DND-41 (cell line): ENCODE measurements around the gene BCL7C.

Experiments used
- ATAC-seq: fragments of 200-7000 bp; cut with Tn5 transposase; 3 replicates; pipeline ENCODE4 v1.9.1; 2021; ENCODE audit warnings: low read depth; ENCODE audit not compliant: insufficient read depth
- DNase-seq: peaks from one replicate; pipeline ENCODE4 v3.0.0-alpha.2; 2020
- H2AFZ ChIP-seq: 2 replicates; pipeline ENCODE4 v1.6.0; 2012; ENCODE audit warnings: low read depth, low read length
- H3K27ac ChIP-seq: 2 replicates; pipeline ENCODE4 v1.5.1; 2012; ENCODE audit warnings: low read length, inconsistent platforms
- H3K27me3 ChIP-seq: fragments of 200-600 bp; sonication (generic); 2 replicates; pipeline ENCODE4 v1.6.0; 2012; ENCODE audit warnings: low read length, mild to moderate bottlenecking, inconsistent platforms; ENCODE audit not compliant: insufficient read depth, poor library complexity
- H3K36me3 ChIP-seq: 2 replicates; pipeline ENCODE4 v1.5.1; 2012; ENCODE audit warnings: low read length, inconsistent platforms; ENCODE audit not compliant: insufficient read depth
- H3K4me1 ChIP-seq: 2 replicates; pipeline ENCODE4 v1.5.1; 2012; ENCODE audit warnings: mild to moderate bottlenecking, low read length; ENCODE audit not compliant: insufficient read depth
- H3K4me2 ChIP-seq: 2 replicates; pipeline ENCODE4 v1.6.0; 2012; ENCODE audit warnings: mild to moderate bottlenecking, moderate library complexity, low read length, inconsistent platforms; ENCODE audit not compliant: insufficient read depth
- H3K4me3 ChIP-seq, 2 experiments: fragments of 200-600 bp in 1 of 2; shearing (Covaris generic) in 1 of 2; 2 replicates each; pipeline ENCODE4 v1.5.1; 2012 to 2016; ENCODE audit warnings: inconsistent platforms in 2 of 2, low read length in 2 of 2, mild to moderate bottlenecking in 2 of 2, low read depth in 1 of 2, moderate library complexity in 1 of 2
- H3K79me2 ChIP-seq: 2 replicates; pipeline ENCODE4 v1.6.0; 2012; ENCODE audit warnings: low read length, inconsistent platforms; ENCODE audit not compliant: insufficient read depth
- H3K9ac ChIP-seq: 2 replicates; pipeline ENCODE4 v1.6.0; 2012; ENCODE audit warnings: low read depth, mild to moderate bottlenecking, inconsistent platforms, low read length, moderate library complexity
- H3K9me3 ChIP-seq: 2 replicates; pipeline ENCODE4 v1.5.1; 2012; ENCODE audit warnings: low read length, moderate library complexity, mild to moderate bottlenecking, inconsistent platforms; ENCODE audit not compliant: insufficient read depth, severe bottlenecking
- H4K20me1 ChIP-seq: 2 replicates; pipeline ENCODE4 v1.6.0; 2012; ENCODE audit warnings: low read length; ENCODE audit not compliant: insufficient read depth
- EZH2 ChIP-seq: IDR thresholded peaks from 3 replicates; pipeline ENCODE4 v1.6.1; 2012; ENCODE audit warnings: borderline replicate concordance, low read depth, mild to moderate bottlenecking, moderate library complexity, low read length, inconsistent platforms; ENCODE audit not compliant: severe bottlenecking
- TF ChIP-seq, protein P1 (sequence below): IDR thresholded peaks from 2 replicates; pipeline ENCODE4 v1.5.1; 2012; ENCODE audit warnings: borderline replicate concordance, low read length, moderate library complexity, mild to moderate bottlenecking; ENCODE audit not compliant: poor library complexity, severe bottlenecking; ENCODE audit errors: extremely low read depth

BCL7C gene

DNA sequence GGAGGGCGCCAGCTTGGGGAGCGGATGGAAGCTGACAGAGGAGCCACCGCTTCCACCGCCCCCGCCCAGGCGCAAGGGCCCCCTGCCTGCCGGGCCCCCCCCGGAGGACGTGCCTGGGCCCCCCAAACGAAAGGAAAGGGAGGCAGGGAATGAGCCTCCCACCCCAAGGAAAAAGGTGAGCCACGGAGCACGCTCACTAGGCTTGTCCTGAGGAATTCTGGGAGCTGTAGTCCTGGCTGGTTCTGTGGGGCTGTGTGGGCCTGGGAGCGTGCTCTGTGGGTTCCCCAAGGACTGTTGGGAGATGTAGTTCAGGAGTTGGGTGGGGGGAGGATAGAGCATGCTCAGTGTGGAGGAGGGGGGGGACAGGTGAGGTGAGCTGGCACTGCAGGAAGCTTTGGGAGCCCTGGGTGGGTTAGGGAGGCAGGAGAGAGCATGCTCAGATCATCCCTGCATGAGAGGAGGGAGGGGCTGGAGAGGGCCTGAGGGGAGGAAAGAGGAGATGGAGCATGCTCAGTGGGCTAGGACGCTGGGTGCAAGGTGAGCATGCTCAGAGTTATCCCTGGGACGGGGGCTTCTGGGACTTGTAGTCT is 34.0 kb upstream of the BCL7C start:
- Histone ChIP-seq H3K36me3 (peaks cover 71% of the 10 kb centered on the region), H3K9ac (no peak overlapping the region), H3K79me2 (peaks cover 31% of the 10 kb centered on the region), H4K20me1 (peaks cover 18% of the 10 kb centered on the region), H3K4me1 (peaks cover 35% of the 10 kb centered on the region), H3K4me3 (no peak overlapping the region), H3K9me3 (no peaks in the 10 kb centered on the region), H2AFZ (no peak overlapping the region), H3K27ac (no peak overlapping the region), H3K27me3 (no peaks in the 10 kb centered on the region), H3K4me2 (peak overlapping the region; percentile 15; the same call in 1 of the 2 replicates)
- TF ChIP-seq, protein P1, sequence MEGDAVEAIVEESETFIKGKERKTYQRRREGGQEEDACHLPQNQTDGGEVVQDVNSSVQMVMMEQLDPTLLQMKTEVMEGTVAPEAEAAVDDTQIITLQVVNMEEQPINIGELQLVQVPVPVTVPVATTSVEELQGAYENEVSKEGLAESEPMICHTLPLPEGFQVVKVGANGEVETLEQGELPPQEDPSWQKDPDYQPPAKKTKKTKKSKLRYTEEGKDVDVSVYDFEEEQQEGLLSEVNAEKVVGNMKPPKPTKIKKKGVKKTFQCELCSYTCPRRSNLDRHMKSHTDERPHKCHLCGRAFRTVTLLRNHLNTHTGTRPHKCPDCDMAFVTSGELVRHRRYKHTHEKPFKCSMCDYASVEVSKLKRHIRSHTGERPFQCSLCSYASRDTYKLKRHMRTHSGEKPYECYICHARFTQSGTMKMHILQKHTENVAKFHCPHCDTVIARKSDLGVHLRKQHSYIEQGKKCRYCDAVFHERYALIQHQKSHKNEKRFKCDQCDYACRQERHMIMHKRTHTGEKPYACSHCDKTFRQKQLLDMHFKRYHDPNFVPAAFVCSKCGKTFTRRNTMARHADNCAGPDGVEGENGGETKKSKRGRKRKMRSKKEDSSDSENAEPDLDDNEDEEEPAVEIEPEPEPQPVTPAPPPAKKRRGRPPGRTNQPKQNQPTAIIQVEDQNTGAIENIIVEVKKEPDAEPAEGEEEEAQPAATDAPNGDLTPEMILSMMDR = no peak
- no peak for TF ChIP-seq EZH2
- DNase-seq (peak; percentile 63), ATAC-seq (peak; percentile 27)

DNA sequence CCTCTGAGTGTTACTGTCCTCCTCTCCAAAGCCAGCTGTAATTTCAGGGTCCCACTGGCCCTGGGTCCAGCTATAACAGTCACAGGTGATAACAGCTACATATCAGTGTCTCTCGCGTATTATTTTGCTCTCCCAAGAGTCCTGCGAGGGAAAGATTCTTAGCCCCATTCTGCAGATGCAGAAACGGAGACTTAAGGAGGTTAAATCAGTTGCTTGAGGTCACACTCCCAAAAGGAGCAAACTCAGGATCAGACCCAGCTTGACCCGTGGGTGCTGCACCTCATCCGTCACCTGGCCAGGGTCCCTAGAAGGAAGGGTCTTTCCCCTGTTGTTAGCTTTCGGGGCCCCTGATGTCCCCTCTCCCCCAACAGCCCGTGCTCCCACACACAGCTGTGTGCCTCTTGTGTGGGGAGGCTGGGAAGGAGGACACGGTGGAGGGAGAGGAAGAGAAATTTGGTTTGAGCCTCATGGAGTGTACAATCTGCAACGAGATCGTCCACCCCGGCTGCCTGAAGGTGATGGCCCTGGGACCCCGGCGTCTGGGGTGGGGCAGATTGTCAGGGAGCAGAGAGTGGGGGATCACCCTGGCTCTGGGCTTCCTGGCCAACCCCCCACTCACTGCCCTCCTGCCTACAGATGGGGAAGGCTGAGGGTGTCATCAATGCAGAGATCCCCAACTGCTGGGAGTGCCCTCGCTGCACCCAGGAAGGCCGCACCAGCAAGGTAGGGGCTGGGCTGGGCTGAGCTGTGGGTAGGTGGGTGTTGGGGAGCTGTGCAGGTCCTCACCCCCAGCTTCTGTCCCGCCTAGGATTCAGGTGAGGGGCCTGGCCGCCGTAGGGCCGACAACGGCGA is 33.3 kb upstream of the BCL7C start:
- no peak for ATAC-seq
- no peak overlapping the region for H3K27ac ChIP-seq
- TF ChIP-seq EZH2 = no peak
- TF ChIP-seq, protein P1 = no peak

DNA sequence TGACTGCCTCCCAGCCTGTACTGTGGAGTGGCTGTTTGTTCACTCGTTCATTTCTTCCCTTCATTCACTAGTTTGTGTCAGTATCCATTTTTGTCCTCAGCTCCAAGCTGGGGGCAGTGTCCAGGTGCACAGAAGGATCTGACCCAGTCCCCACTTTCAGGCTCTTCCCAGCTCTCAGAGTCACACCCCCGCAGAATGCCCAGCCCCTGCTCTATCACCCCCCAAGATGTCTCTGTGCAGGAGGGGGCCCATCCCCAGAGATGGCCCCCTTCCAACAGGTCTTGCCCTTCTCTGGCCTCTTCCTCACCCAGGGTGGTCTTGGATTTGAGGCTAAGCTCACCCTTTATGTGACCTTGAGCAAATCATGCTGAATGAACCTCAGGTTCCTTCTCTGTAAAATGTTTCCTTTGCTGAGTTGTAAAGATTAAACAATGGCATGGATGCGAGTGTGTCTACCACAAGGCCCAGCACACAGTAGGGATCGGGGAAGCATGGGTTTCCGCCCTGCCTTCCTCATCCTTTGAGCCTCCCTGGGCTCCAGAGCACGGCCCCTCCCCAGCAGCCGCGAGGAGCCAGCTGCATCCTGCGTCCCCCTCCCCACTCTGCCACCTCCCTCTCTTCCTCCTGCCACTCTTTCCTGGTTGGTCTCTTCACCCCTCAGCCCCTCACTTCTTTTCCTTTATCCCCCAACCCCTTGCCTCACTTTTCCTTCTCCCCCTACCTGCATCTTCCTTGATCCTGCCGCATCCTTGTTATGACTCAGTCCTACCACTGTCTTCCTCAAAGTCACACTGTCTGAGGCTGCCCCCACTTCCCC is 32.3 kb upstream of the BCL7C start:
- peak overlapping the region in 1 of 2 experiments; percentile 4; a peak in 1 of 4 replicates for H3K4me3 ChIP-seq
- no peak overlapping the region; the same call in 1 of the 2 replicates for H3K27ac ChIP-seq
- peaks cover 45% of the 10 kb centered on the region for H3K4me1 ChIP-seq
- ATAC-seq = no peak
- no peak for DNase-seq
- no peak overlapping the region for H2AFZ ChIP-seq
- peaks cover 18% of the 10 kb centered on the region for H4K20me1 ChIP-seq
- peaks cover 31% of the 10 kb centered on the region for H3K79me2 ChIP-seq
- H3K4me2 ChIP-seq = peak overlapping the region; percentile 86; the same call in 1 of the 2 replicates
- H3K9ac ChIP-seq = peak overlapping the region; percentile 73; the same call in 1 of the 2 replicates
- no peaks in the 10 kb centered on the region for H3K27me3 ChIP-seq
- peaks cover 56% of the 10 kb centered on the region for H3K36me3 ChIP-seq
- TF ChIP-seq EZH2 = no peak
- TF ChIP-seq, protein P1 = no peak
- no peaks in the 10 kb centered on the region for H3K9me3 ChIP-seq

More for the DNA sequence above, 33.3 kb upstream of the BCL7C start:
- Histone ChIP-seq H3K4me1 (peaks cover 35% of the 10 kb centered on the region), H3K36me3 (peaks cover 64% of the 10 kb centered on the region), H3K4me2 (peak overlapping the region; percentile 86; the same call in 1 of the 2 replicates), H2AFZ (no peak overlapping the region), H4K20me1 (peaks cover 18% of the 10 kb centered on the region), H3K27me3 (no peaks in the 10 kb centered on the region), H3K9me3 (no peaks in the 10 kb centered on the region), H3K79me2 (peaks cover 31% of the 10 kb centered on the region), H3K9ac (no peak overlapping the region), H3K4me3 (no peak overlapping the region)
- DNase-seq = no peak
